Sigmoid colon (tissue), 4 donors: ENCODE measurements around the gene CCNI.

Experiments used
- EP300 ChIP-seq, 4 donors: sonication (generic); formaldehyde crosslinking; IDR thresholded peaks; one replicate each; pipeline ENCODE4 v1.6.1; 2017; ENCODE audit warnings: antibody characterized with exemption in 4 of 4
- POLR2A ChIP-seq, 2 donors: fragments of 450-650 bp; IDR thresholded peaks; one replicate each; pipeline ENCODE4 v1.6.1; 2016; ENCODE audit warnings: antibody characterized with exemption in 2 of 2, mild to moderate bottlenecking in 2 of 2, moderate library complexity in 2 of 2
- POLR2AphosphoS5 ChIP-seq, 4 donors: sonication (generic); formaldehyde crosslinking; IDR thresholded peaks; one replicate each; pipeline ENCODE4 v1.6.1; 2017; ENCODE audit warnings: antibody characterized with exemption in 4 of 4
- TF ChIP-seq, protein P1 (sequence below), 4 experiments: fragments of 450-650 bp in 3 of 4; fragments of 200-600 bp in 1 of 4; IDR thresholded peaks; one replicate each; pipeline ENCODE4 v1.5.1; 2016 to 2019; ENCODE audit warnings: antibody characterized with exemption in 4 of 4, mild to moderate bottlenecking in 3 of 4, moderate library complexity in 2 of 4

DNA sequence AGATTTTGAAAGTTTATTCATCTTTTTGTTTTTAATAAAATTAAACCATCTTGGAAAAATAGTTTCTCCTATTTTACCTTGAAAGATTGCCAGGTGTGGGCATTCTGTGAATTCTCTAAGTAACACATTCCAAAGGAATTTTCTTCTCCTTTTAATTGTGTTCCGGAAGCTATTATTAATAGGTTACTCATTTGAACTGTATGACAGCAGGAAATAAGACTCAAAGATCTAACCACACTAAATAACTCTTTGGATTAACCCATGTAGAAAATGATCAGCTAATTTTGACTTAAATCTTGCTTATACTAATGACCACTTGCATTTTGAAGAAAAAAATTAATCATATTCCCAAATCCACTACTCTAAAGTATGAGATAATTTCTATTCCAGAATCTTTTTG lies 17.6 kb upstream of the CCNI start:
- TF ChIP-seq POLR2AphosphoS5 (IDR thresholded peaks at IDR 0.05), result no peak
- no peak for TF ChIP-seq EP300 (IDR thresholded peaks at IDR 0.05)
- TF ChIP-seq, protein P1, sequence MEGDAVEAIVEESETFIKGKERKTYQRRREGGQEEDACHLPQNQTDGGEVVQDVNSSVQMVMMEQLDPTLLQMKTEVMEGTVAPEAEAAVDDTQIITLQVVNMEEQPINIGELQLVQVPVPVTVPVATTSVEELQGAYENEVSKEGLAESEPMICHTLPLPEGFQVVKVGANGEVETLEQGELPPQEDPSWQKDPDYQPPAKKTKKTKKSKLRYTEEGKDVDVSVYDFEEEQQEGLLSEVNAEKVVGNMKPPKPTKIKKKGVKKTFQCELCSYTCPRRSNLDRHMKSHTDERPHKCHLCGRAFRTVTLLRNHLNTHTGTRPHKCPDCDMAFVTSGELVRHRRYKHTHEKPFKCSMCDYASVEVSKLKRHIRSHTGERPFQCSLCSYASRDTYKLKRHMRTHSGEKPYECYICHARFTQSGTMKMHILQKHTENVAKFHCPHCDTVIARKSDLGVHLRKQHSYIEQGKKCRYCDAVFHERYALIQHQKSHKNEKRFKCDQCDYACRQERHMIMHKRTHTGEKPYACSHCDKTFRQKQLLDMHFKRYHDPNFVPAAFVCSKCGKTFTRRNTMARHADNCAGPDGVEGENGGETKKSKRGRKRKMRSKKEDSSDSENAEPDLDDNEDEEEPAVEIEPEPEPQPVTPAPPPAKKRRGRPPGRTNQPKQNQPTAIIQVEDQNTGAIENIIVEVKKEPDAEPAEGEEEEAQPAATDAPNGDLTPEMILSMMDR (IDR thresholded peaks at IDR 0.05), result no peak
- TF ChIP-seq POLR2A (IDR thresholded peaks at IDR 0.05), result no peak
